Central memory CD4-positive, alpha-beta T cell (primary cell): ENCODE measurements around the gene GLCE.

Experiments
- DNase-seq: peaks from one replicate; pipeline ENCODE4 v3.0.0; 2022

Gene GLCE

DNA sequence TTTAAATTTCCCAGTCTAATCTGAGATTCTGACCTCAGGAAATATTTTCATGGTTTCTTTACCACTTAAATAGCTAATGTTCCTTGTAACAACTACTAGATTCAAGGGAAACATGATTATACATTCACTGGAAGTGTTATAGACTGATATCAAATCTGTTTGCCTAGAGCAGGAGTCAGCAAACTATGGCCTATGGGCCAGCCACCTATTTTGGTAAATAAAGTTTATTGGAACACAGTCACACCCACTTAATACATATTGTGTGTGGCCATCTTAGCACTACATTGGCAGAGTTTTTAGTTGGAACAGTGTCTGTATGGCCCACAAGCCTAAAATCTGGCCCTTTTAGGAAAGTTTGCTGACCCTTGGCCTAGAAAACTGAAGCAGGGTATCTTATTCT, 50.1 kb downstream of the GLCE start:
- DNase-seq: no peak

DNA sequence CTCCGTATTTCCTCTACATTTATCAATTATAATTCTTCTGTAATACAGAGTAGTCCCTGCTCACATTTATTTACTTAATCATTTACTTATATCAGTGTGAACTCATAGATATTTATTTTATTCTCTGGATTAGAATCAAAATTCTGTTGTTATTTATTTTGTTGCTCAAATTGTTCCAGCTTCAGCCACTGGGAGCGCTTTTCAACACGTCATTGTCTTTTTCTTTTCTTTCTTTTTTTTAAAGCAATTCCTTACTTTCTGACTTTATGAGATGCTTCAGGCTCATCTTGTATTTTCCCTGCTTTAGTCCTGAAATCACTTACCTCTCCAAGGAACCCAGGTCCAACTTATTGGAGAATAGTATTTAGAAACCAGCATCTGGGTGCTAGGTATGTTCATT, 53.4 kb downstream of the GLCE start:
- no peak for DNase-seq

DNA sequence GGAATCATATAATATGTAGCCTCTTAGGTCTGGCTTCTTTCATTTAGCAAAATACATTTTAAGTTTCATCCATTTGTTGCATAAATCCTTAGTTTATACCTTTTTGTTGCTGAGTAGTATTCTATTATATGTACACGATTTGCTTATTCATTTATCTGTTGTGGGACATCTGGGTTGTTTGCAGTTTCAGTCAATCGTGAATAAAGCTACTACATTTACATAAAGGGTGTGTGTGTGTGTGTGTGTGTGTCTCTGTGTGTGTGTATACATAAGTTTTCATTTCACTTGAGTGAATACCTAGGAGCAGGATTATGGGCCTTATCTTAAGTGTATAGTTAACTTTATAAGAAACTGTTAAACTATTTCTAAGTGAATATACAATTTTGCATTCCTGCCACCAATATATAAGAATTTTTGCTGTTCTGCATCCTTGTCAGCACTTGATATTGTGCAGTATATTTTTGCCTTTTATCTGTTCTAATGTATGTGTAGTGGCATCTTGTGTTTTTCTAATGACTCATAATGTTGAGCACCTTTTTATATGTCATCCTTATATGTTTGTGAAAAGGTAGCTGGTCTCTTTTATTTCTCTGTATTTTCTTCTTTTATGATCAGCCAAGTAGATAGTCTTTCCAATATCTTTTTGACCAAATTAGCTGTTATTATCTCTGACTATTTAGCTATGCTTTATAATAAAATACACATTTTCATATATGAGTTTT, 55.0 kb downstream of the GLCE start:
- no peak for DNase-seq

DNA sequence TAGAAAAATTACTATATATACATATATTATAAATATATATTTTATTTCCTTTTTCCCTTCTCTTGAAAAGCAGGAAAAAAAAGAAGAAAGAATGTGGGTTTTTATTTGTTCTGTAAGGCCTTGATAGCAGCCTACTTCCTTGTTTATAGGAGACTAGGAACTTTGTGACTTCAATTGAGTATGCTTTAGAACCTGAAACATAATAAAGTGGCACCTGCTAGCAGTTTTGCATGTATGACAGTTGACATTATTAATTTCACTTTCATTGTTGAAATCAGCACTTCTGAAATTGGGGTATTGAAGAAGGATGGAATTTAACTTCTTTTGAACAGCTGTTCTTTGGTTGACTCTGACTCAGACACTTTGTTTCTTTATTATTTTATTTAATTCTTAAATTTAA, 56.9 kb downstream of the GLCE start:
- no peak for DNase-seq

DNA sequence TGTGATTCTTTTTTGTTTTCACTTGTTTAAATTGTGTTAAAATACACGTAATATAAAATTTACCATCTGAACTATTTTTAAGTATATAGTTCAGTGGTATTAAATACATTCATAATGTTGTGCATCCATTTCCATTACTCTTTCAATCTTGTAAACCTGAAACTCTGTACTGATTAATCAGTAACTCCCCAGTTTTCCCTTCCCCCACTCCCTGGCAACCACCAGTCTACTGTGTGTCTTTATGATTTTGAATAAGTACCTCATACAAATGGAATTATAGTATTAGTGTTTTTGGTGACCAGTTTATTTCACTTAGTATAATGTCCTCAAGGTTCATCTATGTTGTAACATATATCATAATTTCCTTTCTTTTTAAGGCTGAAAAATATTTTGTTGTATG, 59.3 kb downstream of the GLCE start:
- no peak for DNase-seq

DNA sequence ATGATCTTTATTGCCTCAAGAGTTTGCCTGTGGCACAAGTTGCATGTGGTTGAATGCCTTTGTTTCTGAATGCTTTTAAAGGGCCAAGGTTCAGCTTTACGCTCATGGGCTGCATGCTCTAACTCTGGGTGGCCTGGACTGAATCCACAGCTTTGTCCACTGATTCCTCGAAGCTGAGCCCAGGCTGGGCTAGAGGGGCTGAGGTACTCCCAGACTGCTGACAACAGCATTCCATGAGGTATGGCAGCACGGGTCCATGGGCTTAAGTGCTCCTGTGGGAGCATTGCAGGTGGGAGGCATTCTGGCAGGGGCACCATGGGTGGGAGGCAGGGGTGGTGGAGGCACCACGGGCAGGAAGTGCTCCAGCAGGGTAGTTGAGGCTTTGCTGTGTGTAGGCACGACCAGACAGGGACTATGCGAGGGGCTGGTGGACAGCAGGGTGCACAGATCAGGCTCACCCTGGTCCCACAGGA, 61.6 kb downstream of the GLCE start:
- DNase-seq: no peak

DNA sequence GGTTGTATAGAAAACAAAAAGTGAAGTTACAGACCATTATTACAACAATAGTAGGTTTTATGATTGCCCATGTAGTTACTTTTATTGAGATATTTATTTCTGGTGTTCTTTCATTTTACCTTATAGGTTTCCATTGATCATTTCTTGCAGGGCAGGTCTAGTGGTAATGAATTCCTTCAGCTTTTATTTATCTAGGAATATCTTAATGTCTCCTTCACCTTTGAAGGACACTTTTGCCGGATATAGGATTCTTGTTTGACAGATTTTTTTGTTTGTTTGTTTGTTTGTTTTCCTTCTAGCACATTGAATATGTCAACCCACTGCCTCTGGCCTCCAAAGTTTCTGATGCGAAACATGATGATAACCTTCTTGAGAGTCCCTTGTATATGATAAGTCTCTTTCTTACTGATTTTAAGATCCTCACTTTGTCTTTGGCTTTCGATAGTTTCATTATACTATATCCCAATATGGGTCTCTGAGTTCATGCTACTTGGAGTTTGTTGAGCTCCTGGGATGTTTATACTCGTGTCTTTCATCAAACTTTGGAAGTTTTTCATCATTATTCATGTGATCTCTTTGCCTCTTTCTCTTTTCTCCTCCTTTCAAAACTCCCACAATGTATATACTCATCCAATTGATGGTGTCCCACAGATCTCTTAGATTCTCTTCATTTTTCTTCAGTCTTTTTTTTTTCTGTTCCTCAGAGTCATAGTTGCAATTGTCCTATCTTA, 62.8 kb downstream of the GLCE start:
- DNase-seq: no peak

DNA sequence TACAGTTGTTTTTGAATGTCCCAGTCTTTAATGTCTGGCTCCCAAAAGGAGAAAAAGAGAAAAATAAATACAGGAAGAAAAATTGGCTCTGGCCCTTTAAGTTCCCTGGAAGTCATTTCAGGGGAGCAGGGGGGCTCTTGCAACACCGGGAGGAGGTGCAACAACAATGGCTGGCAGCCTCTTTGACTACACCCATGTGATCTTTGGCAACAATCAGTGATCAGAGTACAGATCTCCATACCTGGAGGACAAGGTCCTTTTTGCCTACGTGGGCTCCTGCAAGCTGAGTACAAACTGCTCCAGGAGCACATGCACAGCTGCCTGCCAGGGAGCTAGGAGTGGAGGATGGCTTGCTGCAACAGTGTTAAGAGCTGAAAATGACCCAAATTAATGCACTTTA, 63.9 kb downstream of the GLCE start:
- DNase-seq: no peak

DNA sequence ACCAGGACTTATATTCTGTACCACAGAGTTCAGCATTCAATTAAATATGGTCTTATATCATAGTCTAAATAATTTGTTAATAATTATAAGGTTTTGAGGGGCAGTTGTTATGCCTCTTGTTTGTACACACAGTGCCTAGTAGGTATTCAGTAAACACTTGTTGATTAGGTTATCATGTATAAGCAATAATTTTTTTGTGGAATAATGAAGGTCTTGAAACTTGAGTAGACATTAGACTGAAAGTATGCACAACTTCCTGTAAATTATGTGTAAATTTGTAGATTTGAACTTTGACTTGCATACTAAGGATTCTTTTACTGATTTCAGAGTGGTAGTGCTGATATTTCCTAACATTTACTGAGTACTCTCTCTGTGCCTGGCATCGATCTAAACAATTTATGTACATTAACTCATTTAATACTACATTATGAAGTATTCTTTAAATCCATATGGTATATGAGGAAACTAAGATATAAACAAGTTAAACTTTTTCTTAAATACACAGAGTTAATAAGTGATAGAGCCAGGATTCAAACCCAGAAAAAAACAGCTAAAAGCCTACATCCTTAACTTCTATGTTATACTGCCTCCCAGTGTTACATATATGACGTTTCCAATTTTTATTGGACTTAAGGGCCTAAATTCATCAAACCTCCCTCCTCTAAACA, 65.1 kb downstream of the GLCE start:
- no peak for DNase-seq

DNA sequence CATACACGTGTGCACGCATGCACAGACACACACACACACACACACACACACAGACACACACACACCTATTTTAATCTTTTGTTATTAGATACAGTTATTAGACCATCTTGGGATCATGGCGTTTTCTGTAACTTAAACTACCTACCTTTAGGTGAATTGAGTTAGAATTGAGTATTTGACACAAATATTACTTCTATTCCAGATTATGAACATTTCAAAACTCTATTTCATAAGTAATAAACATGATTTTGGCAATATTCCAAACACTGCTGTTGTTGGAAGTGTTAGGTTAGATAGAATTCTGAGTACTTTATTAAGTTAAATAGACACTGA, 65.6 kb downstream of the GLCE start:
- no peak for DNase-seq

DNA sequence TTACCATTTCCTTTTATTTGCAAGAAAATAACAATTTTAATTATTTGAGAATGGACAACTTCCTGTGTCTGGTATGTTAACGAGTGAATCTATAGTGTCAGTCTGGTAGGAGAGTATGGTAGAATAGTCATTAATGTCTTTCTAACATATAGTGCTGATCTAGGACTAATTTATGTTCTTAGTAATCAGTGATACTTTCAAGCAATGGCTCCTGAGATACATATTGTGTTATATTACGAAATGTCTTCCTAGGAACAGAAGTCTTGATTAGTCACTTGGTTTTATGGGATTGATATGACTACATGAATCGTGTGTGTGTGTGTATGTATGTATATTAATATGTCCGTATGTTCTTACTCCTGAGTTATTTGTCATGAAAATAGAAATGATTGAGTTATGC, 71.7 kb downstream of the GLCE start:
- no peak for DNase-seq

DNA sequence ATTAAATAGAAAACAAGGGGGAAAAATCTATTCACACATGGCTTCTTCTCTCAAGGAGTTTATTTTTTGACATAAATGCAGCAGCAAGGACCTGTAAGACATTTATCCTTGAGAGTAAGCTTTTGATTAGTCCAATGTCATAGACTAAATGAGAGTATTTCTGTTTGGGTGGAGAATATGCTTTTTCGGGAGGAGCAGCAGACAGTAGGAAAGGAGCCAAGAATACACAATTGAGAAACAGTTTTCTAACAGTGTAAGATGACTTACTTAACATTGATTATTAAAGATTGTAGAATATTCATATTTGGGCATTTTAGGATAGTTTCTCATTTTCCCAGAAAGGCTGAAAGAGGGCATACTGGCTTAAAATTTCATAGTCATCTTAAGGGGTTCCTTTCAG, 72.3 kb downstream of the GLCE start:
- DNase-seq: no peak

DNA sequence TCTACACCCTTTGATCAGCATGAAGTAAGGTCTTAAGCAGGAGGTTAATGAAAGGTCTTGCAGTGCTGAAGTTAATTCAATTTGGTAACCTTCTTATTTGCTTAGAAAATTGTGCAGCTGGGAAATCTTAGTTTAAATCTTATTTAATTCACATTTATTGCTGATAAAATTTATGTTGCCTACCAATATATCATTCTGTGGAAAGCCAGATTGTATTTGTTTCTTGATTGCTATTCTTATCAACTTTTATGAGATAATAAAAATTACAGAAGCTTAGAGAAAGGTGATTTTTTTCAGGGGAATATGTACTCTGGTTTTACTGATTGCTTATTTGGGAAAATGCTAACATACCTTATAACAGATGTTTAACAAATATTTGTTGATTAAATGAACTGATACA, 74.2 kb downstream of the GLCE start:
- DNase-seq: no peak

DNA sequence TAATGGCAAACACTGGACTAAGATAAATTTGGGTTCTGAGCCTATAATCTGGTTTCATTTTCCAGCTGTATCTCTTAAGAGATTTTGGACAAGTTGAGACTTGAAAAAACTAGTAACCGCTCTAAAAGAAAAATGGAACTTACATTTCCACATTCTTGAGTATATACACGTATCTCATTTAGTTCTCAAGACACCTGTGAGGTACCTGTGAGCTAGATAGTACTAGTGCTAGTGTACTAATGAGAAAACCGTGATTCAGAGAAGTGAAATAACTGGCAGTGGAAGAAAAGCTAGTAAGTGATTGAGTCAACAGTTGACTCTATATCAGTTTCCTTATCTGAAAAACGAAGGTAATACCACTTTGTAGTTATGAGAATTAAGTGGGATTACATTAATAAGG, 76.1 kb downstream of the GLCE start:
- DNase-seq: no peak

DNA sequence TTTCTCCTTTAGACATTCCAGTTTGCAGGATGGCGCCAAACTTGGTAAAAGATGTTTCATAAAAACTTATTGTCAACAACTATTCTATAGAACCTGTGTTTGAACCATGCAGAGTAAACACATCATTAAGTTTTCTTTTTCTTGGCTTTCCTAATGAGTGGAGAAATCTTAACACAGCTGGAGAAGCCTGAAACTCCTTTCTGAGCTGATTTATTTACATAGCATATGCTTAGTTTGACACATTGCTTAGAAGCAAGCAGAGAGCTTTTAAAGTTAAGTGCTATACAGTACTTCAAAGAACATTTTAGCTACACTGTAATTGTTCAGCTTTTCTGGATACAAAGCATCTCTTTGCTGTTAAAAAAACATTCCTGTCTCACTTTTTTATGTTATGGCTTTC, 77.3 kb downstream of the GLCE start:
- no peak for DNase-seq

DNA sequence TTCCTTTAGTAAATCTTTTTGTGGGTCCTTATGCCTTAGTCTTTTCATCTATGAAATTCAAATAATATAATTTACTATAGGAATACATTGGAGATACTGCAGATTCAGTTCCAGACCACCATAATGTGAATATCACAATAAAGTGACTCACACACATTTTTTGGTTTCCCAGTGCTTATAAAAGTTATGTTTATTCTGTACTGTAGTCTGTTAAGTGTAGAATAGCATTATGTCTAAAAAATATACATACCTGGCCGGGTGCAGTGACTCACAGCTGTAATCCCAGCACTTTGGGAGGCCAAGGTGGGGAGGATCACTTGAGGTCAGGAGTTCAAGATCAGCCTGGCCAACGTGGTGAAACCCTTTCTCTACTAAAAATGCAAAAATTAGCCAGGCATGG, 84.4 kb downstream of the GLCE start:
- DNase-seq: no peak

DNA sequence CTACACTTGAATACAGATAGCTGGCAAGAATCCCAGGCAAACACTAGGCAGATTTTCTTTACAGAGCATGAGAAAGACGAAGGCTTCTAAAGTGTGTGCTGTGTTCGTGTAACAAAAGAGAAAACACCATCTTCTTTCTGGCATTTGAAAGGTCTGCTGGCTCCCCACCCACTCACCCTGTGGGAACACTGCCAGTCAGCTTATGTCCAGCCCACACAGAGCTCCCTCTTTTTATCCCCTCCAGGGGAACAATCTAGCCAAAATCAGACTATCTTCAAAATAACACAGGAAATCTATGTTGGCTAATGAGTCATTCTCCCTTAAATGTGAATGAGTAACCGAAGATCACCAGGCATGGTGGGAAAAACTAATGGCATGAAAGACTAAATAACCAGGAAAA, 92.7 kb downstream of the GLCE start:
- DNase-seq: no peak

DNA sequence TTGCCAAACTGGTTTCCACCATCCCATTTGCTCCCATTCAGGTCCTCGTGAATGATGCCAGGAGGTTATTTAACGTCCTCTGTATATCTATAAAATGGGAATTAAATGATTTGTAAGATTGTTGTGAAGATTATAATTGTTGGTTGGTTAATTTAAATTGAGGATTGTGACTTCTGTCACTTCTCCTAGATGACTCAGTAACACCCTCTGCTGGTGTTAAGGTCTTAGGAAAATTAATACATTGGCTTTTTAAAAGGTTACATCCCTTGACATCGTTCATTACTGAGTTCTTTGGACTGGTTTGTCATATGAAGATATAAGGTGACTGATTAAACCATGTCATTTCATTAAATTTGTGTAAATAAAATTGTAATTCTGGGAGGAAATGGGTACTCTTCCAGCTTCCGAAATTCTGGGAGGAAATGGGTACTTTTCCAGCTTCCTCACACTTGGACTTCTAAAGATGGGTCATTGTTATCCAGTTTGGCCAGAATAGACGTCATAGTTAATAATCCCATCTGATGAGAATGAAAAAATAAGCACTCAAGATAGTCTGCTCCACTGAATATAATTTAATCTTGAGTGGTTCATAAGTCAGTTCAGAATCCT, 105.0 kb downstream of the GLCE start:
- DNase-seq: no peak

DNA sequence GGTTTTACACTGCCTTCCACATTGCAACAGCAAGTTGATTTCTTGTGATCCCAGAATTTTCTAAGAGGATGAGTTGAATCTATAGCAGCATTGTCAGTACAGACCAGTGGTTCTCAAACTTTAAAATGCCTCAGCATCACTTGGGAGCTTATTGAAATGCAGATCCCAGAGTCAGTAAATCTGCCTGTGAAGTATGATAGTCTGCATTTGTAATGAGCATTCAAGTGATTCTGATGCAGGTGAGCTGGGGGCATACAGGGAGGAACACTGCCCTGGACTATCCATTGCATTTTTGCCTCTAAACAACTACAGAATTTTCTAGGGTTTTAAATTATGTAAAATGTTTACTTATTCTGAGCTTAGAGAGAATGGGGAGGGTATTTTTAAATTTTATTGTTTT, 110.8 kb downstream of the GLCE start:
- DNase-seq: no peak

DNA sequence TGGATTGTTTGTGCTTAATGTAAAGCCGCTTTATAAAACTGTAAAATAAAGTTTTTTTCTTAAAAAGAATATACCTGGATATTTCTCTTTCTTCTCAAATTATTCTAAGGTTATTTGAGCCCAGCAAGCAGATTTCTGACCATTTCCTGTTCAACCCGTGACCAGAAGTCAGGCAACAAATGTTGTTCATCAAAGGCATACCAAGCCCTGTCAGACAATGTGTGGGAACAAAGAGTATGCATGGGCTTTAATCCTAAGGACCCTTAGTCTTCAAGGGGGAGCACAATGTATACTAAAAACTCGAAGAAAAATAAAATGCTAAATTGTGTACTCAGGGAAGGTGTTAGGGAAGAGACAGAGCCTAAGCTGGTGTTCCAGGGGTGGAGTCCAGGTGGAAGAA, 111.7 kb downstream of the GLCE start:
- DNase-seq: no peak

DNA sequence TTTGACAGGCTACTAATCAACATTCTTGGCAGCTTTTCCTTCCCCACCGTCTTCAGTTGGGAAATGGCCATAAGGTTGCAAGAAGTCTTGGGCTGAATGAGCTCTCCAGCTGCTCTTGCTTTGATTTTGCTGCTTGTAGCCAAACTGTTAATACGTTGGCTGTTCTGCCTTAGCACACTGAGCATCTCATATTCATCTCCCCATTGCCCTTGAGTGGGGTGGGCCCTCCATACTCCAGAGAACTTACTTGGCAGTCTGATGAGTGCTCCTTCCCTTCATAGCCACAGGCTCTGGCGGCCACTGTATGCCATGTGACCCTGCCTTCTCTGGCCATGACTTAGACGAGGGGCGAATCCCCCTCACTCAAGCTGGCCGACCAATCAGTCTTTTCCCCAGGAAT, 112.5 kb downstream of the GLCE start:
- DNase-seq: no peak

DNA sequence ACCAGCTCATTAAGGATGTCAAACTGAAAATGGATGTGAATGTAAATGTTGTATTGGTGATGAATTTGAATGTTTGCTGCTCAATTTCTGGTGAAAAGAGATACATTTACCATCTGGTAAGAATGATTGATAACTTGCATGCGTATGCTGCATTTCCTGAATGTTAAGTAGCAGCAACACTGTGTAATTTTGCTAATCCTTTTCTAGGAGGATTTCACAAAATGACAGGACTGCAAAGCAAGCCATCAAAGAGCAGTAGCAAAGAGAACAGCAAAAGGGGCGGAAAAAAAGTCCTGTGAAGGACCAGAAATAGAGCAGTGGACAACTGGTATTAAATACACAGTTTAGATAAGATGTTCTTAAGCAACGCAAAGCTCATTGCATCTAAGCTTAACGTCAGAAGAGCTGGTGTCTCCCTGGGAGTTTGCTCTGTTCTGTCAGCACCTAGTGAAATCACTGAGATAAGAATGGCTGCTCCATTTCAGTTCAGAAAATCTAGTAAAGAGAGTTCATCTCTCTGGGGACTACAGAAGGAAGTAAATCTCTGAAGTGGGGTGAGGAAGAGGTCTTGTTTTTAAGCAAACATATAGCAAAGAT, 114.7 kb downstream of the GLCE start:
- DNase-seq: no peak

DNA sequence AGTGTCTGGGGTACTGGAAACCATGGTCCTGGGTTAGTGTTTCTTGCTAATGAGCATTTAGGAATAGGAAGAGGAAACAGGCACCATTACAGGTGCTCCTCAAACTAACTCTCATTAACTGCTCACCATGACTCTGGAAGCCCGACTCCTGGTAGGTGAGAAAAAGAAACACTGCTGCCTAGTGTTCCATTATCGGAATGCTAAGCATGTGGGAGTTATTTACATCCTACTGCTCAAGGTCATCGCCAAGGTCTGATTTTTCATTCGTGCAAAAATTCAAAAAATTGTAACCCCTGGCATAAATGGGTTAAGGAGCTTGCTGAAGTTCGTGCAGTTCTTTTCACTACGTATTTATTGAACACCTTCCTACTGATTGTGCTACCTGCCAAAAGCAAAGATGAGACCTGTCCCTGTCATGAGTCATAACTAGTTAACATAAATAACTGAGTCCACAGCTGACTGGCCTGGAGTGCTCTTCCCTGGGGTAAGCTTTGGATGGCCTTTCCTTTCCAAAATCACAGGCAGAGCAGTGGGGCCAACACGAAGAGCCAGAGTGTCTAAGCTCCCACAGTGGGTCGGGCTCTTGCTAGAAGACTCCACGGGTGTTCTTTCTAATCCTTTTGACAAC, 115.6 kb downstream of the GLCE start:
- no peak for DNase-seq
